H7 (cell line): ENCODE measurements around the gene APBB1IP. TPM values are rescaled to one million over a fixed set of nuclear protein-coding genes. Genes with fewer than 3 reads are reported as not detected.

Experiments
- DNase-seq: peaks from one replicate; pipeline ENCODE4 v3.0.0; 2012
- H3K27me3 ChIP-seq: 2 replicates; pipeline ENCODE4 v1.6.0; 2011; ENCODE audit warnings: mild to moderate bottlenecking, low read length; ENCODE audit not compliant: control insufficient read depth, insufficient read depth
- H3K36me3 ChIP-seq: replicated peaks from 2 replicates; pipeline ENCODE4 v1.5.1; 2011; ENCODE audit warnings: low read length; ENCODE audit not compliant: control insufficient read depth, insufficient read depth
- H3K4me3 ChIP-seq: 2 replicates; pipeline ENCODE4 v1.5.1; 2011; ENCODE audit warnings: low read depth, mild to moderate bottlenecking, control low read depth, low read length, moderate library complexity; ENCODE audit not compliant: insufficient read depth
- total RNA-seq: library from RNA; depleted of rRNA; stranded (reverse); fragments of >200 nt; shearing (Covaris generic); gene quantifications from 2 replicates; pipeline ENCODE4 v1.2.3, GENCODE V29; 2014; rRNA removed

APBB1IP gene
- total RNA-seq, 1 experiment from 2014 or later = not detected

DNA sequence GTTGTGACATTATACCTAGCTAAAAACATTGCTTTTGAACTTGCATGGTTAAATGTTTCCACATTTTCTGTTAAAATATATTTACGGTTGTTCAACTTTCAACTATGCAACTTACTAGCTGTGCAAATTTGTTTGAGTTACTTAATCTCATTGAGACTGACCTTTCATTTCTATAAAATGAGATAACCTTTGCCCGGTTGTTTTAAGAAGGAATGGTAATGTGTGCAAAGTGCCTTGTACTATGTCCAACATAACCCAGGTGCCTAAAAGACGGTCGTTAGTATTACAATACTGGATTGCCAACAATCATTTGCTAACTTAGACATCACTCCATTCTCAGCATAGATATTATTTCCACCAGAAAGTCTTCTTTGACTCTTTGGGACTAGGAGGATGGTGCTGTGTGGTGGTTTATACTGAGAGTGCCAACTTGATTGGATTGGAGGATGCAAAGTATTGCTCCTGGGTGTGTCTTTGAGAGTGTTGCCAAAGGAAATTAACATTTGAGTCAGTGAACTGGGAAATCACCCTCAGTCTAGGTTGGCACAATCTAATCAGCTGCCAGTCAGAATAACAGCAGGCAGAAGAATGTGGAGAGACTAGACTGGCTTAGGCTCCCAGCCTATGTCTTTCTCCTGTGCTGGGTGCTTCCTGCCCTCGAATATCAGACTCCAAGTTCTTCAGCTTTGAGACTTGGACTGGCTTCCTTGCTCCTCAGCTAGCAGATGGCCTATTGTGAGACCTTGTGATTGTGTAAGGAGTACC is 174.2 kb downstream of the APBB1IP start:
- H3K4me3 ChIP-seq = no peak overlapping the region

More for the DNA sequence above, 174.2 kb downstream of the APBB1IP start:
- Histone ChIP-seq H3K36me3 (no peaks in the 10 kb centered on the region), H3K27me3 (no peaks in the 10 kb centered on the region)
- DNase-seq = no peak

Other genes starting within 250 kb of the APBB1IP start
- gene GAD2, start 221.6 kb upstream of the APBB1IP start, total RNA-seq = 1.8 and 2.7 TPM in 2 replicates